Neuronal stem cell (in vitro differentiated cells): ENCODE measurements around the gene WDR1.

Source experiments
- DNase-seq: peaks from one replicate; pipeline ENCODE4 v3.0.0-alpha.2; 2013; ENCODE audit warnings: low spot score
- H2AFZ ChIP-seq: one replicate; pipeline ENCODE4 v1.6.1; 2013; ENCODE audit warnings: mild to moderate bottlenecking, low read length, inconsistent platforms
- H2AK5ac ChIP-seq: 2 replicates; pipeline ENCODE4 v1.6.1; 2013; ENCODE audit warnings: low read depth, mild to moderate bottlenecking, inconsistent platforms, low read length, moderate library complexity, mixed read lengths
- H2BK120ac ChIP-seq: 2 replicates; pipeline ENCODE4 v1.6.1; 2013; ENCODE audit warnings: low read depth, mild to moderate bottlenecking, inconsistent platforms, low read length, moderate library complexity, mixed read lengths
- H2BK12ac ChIP-seq: one replicate; pipeline ENCODE4 v1.6.1; 2013; ENCODE audit warnings: low read length, inconsistent platforms
- H2BK15ac ChIP-seq: 2 replicates; pipeline ENCODE4 v1.6.1; 2013; ENCODE audit warnings: mild to moderate bottlenecking, low read length, inconsistent platforms, mixed read lengths
- H2BK5ac ChIP-seq: one replicate; pipeline ENCODE4 v1.6.1; 2013; ENCODE audit warnings: inconsistent platforms, mild to moderate bottlenecking, low read length, moderate library complexity
- H3K14ac ChIP-seq: one replicate; pipeline ENCODE4 v1.6.1; 2013; ENCODE audit warnings: low read length, inconsistent platforms
- H3K18ac ChIP-seq: 2 replicates; pipeline ENCODE4 v1.6.1; 2013; ENCODE audit warnings: low read length, inconsistent platforms
- H3K23ac ChIP-seq: 2 replicates; pipeline ENCODE4 v1.6.1; 2013; ENCODE audit warnings: low read depth, mild to moderate bottlenecking, mixed read lengths, low read length, inconsistent platforms; ENCODE audit not compliant: poor library complexity
- H3K27ac ChIP-seq: replicated peaks from 3 replicates; pipeline ENCODE4 v1.5.1; 2013; ENCODE audit warnings: low read length, inconsistent platforms
- H3K27me3 ChIP-seq, 3 experiments: 2 replicates each; pipeline ENCODE4 v1.6.1; 2013; ENCODE audit warnings: low read length in 3 of 3, mild to moderate bottlenecking in 2 of 3, inconsistent platforms in 1 of 3, low read depth in 1 of 3, mixed read lengths in 1 of 3, moderate library complexity in 1 of 3; ENCODE audit not compliant: control insufficient read depth in 3 of 3, insufficient read depth in 3 of 3
- H3K36me3 ChIP-seq, 2 donors: replicated peaks in 1 of 2; 2 replicates each; pipeline ENCODE4 v1.6.1; 2013; ENCODE audit warnings: low read length in 2 of 2; ENCODE audit not compliant: control insufficient read depth in 2 of 2, insufficient read depth in 2 of 2
- H3K4ac ChIP-seq: 2 replicates; pipeline ENCODE4 v1.6.1; 2013; ENCODE audit warnings: inconsistent platforms, mild to moderate bottlenecking, low read length, moderate library complexity
- H3K4me1 ChIP-seq, 2 donors: 1 replicate in 1 of 2; 2 replicates in 1 of 2; pipeline ENCODE4 v1.6.1; 2013; ENCODE audit warnings: low read length in 2 of 2, low read depth in 1 of 2; ENCODE audit not compliant: control insufficient read depth in 2 of 2, insufficient read depth in 1 of 2
- H3K4me2 ChIP-seq: one replicate; pipeline ENCODE4 v1.6.1; 2013; ENCODE audit warnings: mild to moderate bottlenecking, low read length, inconsistent platforms; ENCODE audit not compliant: insufficient read depth, poor library complexity, severe bottlenecking
- H3K4me3 ChIP-seq, 2 donors: 2 replicates each; pipeline ENCODE4 v1.5.1; 2013; ENCODE audit warnings: low read length in 2 of 2, mild to moderate bottlenecking in 2 of 2, inconsistent platforms in 1 of 2, moderate library complexity in 1 of 2
- H3K79me1 ChIP-seq: one replicate; pipeline ENCODE4 v1.6.1; 2013; ENCODE audit warnings: low read depth, mild to moderate bottlenecking, inconsistent platforms, low read length, moderate library complexity
- H3K9ac ChIP-seq: one replicate; pipeline ENCODE4 v1.6.1; 2013; ENCODE audit warnings: mild to moderate bottlenecking, low read depth, low read length, inconsistent platforms; ENCODE audit not compliant: poor library complexity
- H3K9me3 ChIP-seq, 2 donors: replicated peaks in 1 of 2; 2 replicates each; pipeline versions ENCODE3 to v1.6.1; 2013; ENCODE audit warnings: low read length in 2 of 2, mild to moderate bottlenecking in 2 of 2, inconsistent platforms in 1 of 2, low read depth in 1 of 2, mixed read lengths in 1 of 2, moderate library complexity in 1 of 2; ENCODE audit not compliant: control insufficient read depth in 2 of 2, insufficient read depth in 1 of 2
- H4K8ac ChIP-seq: one replicate; pipeline ENCODE4 v1.6.1; 2013; ENCODE audit warnings: low read depth, mild to moderate bottlenecking, inconsistent platforms, low read length, moderate library complexity
- H4K91ac ChIP-seq: one replicate; pipeline ENCODE4 v1.6.1; 2013; ENCODE audit warnings: low read length, low read depth, mild to moderate bottlenecking, inconsistent platforms; ENCODE audit not compliant: poor library complexity
- WGBS, 2 donors: extraction: QIAGEN DNeasy Blood & Tissue Kit; methylation state at CpG; one replicate each; pipeline ENCODE4 v1.1.7; 2013; ENCODE audit warnings: missing lambda C conversion rate in 2 of 2, mixed read lengths in 1 of 2; ENCODE audit not compliant: insufficient read length in 2 of 2, insufficient replicate concordance in 1 of 2; ENCODE audit errors: extremely low coverage in 2 of 2; 5-methylcytosine and 5-hydroxymethylcytosine counted together

Gene WDR1

GRCh38 chr4:10083331-10083771 is 33.2 kb downstream of the WDR1 start:
- Histone ChIP-seq H3K27me3 (no peaks in the 10 kb centered on the region), H4K91ac (no peak overlapping the region), H3K18ac (no peak overlapping the region), H3K79me1 (peaks cover 9% of the 10 kb centered on the region), H2AK5ac (no peak overlapping the region), H3K36me3 (peaks cover 93 to 99% of the 10 kb centered on the region in 2 donors), H2AFZ (no peak overlapping the region), H3K4me3 (no peak overlapping the region), H3K9me3 (no peaks in the 10 kb centered on the region), H3K4me2 (no peak overlapping the region), H2BK15ac (no peak overlapping the region), H3K27ac (no peak overlapping the region), H3K14ac (no peak overlapping the region), H3K9ac (no peak overlapping the region), H4K8ac (no peak overlapping the region), H2BK5ac (no peak overlapping the region), H2BK120ac (no peak overlapping the region), H3K4me1 (no peaks in the 10 kb centered on the region), H3K23ac (peak overlapping the region; percentile 25), H3K4ac (no peak overlapping the region), H2BK12ac (no peak overlapping the region)
- DNase-seq = no peak
- no CpG with 5 or more reads among the region's 12 CpGs for WGBS, 2 donors

- H3K4me1 ChIP-seq = no peaks in the 10 kb centered on the region
- H3K4ac ChIP-seq = peak overlapping the region; percentile 53
- peak overlapping the region; percentile 60 for H3K9ac ChIP-seq
- no peak overlapping the region for H4K8ac ChIP-seq
- H3K14ac ChIP-seq = no peak overlapping the region
- no peak overlapping the region for H3K4me2 ChIP-seq
- no peak overlapping the region for H2BK5ac ChIP-seq
- H3K9me3 ChIP-seq = no peaks in the 10 kb centered on the region
- no peak overlapping the region for H2BK15ac ChIP-seq
- no peak overlapping the region for H3K27ac ChIP-seq
- no peak overlapping the region for H2AFZ ChIP-seq
- H3K23ac ChIP-seq = peak overlapping the region; percentile 25
- no peak overlapping the region for H3K18ac ChIP-seq
- H2BK12ac ChIP-seq = no peak overlapping the region
- H4K91ac ChIP-seq = no peak overlapping the region
- no peaks in the 10 kb centered on the region for H3K27me3 ChIP-seq
- peaks cover 11% of the 10 kb centered on the region for H3K79me1 ChIP-seq
- no CpG with 5 or more reads among the region's 20 CpGs for WGBS, 2 donors
- no peak for DNase-seq
- no peak overlapping the region for H2BK120ac ChIP-seq
- no peak overlapping the region for H3K4me3 ChIP-seq
- H3K36me3 ChIP-seq = peaks cover 93 to 99% of the 10 kb centered on the region in 2 donors
- no peak overlapping the region for H2AK5ac ChIP-seq
These were observed 33.9 kb downstream of the WDR1 start for GRCh38 chr4:10082459-10083272.

- H4K91ac ChIP-seq = no peak overlapping the region
- H2BK12ac ChIP-seq = no peak overlapping the region
- no peak overlapping the region for H3K4me3 ChIP-seq
- H3K18ac ChIP-seq = no peak overlapping the region
- no peaks in the 10 kb centered on the region for H3K9me3 ChIP-seq
- no peak overlapping the region for H3K4me2 ChIP-seq
- no peak overlapping the region for H3K4ac ChIP-seq
- H2BK15ac ChIP-seq = no peak overlapping the region
- H2BK120ac ChIP-seq = no peak overlapping the region
- H2AK5ac ChIP-seq = no peak overlapping the region
- H2AFZ ChIP-seq = no peak overlapping the region
- no peak overlapping the region for H3K14ac ChIP-seq
- H3K27ac ChIP-seq = no peak overlapping the region
- no peak overlapping the region for H4K8ac ChIP-seq
- peaks cover 93 to 99% of the 10 kb centered on the region in 2 donors for H3K36me3 ChIP-seq
- no peaks in the 10 kb centered on the region for H3K4me1 ChIP-seq
- H3K27me3 ChIP-seq = no peaks in the 10 kb centered on the region
- no CpG with 5 or more reads among the region's 8 CpGs for WGBS, 2 donors
- no peak overlapping the region for H3K23ac ChIP-seq
- no peak overlapping the region for H2BK5ac ChIP-seq
- DNase-seq = no peak
- peaks cover 11% of the 10 kb centered on the region for H3K79me1 ChIP-seq
- H3K9ac ChIP-seq = no peak overlapping the region
These were observed 34.6 kb downstream of the WDR1 start for GRCh38 chr4:10082047-10082446.

- Histone ChIP-seq H3K4me3 (no peak overlapping the region), H3K14ac (no peak overlapping the region), H3K36me3 (peaks cover 94 to 99% of the 10 kb centered on the region in 2 donors), H2BK5ac (no peak overlapping the region), H2AK5ac (no peak overlapping the region), H3K4me1 (no peaks in the 10 kb centered on the region), H3K23ac (no peak overlapping the region), H4K91ac (no peak overlapping the region), H3K9ac (no peak overlapping the region), H4K8ac (no peak overlapping the region), H2BK15ac (no peak overlapping the region), H3K79me1 (peaks cover 11% of the 10 kb centered on the region), H2BK120ac (no peak overlapping the region), H3K4me2 (no peak overlapping the region), H3K9me3 (no peaks in the 10 kb centered on the region), H3K4ac (no peak overlapping the region), H3K27me3 (no peaks in the 10 kb centered on the region), H2BK12ac (no peak overlapping the region), H3K27ac (no peak overlapping the region), H2AFZ (no peak overlapping the region), H3K18ac (no peak overlapping the region)
- DNase-seq = no peak
- no CpG with 5 or more reads among the region's 12 CpGs for WGBS, 2 donors
These were observed 35.4 kb downstream of the WDR1 start for GRCh38 chr4:10081218-10081606.
